Measurements from ENCODE around the gene SYCE3.
A peak's percentile ranks its signal among the peaks of the same experiment; 100 is the strongest.
"Not testable (repeated sequence)": the region's sequence is repeated elsewhere in the genome, so short reads cannot be mapped to it uniquely, and the experiment has no call there.

The SYCE3 gene

GRCh38 chr22:50548921-50549790 lies 13.6 kb downstream of the SYCE3 start:
- DNase-seq (ENCODE audit: low read depth in 2 of 2) = no peak

GRCh38 chr22:50548040-50548920 lies 14.4 kb downstream of the SYCE3 start:
- DNase-seq (ENCODE audit: low read depth in 2 of 2) = no peak

GRCh38 chr22:50547263-50547985 lies 15.3 kb downstream of the SYCE3 start:
- DNase-seq (ENCODE audit: low read depth in 2 of 2) = no peak

GRCh38 chr22:50546326-50547262 lies 16.1 kb downstream of the SYCE3 start:
- no peak for DNase-seq (ENCODE audit: low read depth in 2 of 2)

GRCh38 chr22:50545522-50546325 lies 17.0 kb downstream of the SYCE3 start, which contains the start of gene KLHDC7B:
Gene KLHDC7B, plus strand, starts transcription at chr22:50545899. Its CDS starts 345 bp downstream, at chr22:50546244.
- no peak for DNase-seq (ENCODE audit: low read depth in 2 of 2)

- DNase-seq (ENCODE audit: low read depth in 2 of 2) = no peak
These were observed 17.9 kb downstream of the SYCE3 start for GRCh38 chr22:50544746-50545253.

- peak; percentile 69 to 70 for DNase-seq (ENCODE audit: low read depth in 2 of 2)
These were observed 18.5 kb downstream of the SYCE3 start for GRCh38 chr22:50544078-50544745.

- no peak for DNase-seq (ENCODE audit: low read depth in 2 of 2)
These were observed 20.2 kb downstream of the SYCE3 start for GRCh38 chr22:50542416-50542927.

- DNase-seq (ENCODE audit: low read depth in 2 of 2) = not testable (repeated sequence)
These were observed 21.1 kb downstream of the SYCE3 start for GRCh38 chr22:50541667-50542026.

GRCh38 chr22:50540381-50540780 lies 22.3 kb downstream of the SYCE3 start:
- DNase-seq (ENCODE audit: low read depth in 2 of 2) = no peak

- no peak for DNase-seq (ENCODE audit: low read depth in 2 of 2)
These were observed 25.0 kb downstream of the SYCE3 start for GRCh38 chr22:50537765-50538164.

GRCh38 chr22:50536226-50536625 lies 26.5 kb downstream of the SYCE3 start:
- no peak for DNase-seq (ENCODE audit: low read depth in 2 of 2)

GRCh38 chr22:50535113-50535512 lies 27.6 kb downstream of the SYCE3 start:
- no peak for DNase-seq (ENCODE audit: low read depth in 2 of 2)

GRCh38 chr22:50533856-50534711 lies 28.6 kb downstream of the SYCE3 start:
- DNase-seq (ENCODE audit: low read depth in 2 of 2) = not testable (repeated sequence)

- no peak for DNase-seq (ENCODE audit: low read depth in 2 of 2)
These were observed 29.6 kb downstream of the SYCE3 start for GRCh38 chr22:50532824-50533796.

GRCh38 chr22:50531962-50532674 lies 30.6 kb downstream of the SYCE3 start:
- DNase-seq (ENCODE audit: low read depth in 2 of 2) = no peak

All from activated CD8-positive, alpha-beta memory T cell treated with anti-CD3 and anti-CD28 coated beads for 4 hours (primary cell).